Hematopoietic multipotent progenitor cell treated with erythropoietin and hydrocortisone succinate and interleukin-3 and kit ligand, for 17 days (in vitro differentiated cells): Measurements from ENCODE around the gene IL17B.
"Not testable (repeated sequence)": the region's sequence is repeated elsewhere in the genome, so short reads cannot be mapped to it uniquely, and the experiment has no call there.

Source experiments
- DNase-seq: peaks from one replicate; pipeline ENCODE4 v3.0.0-alpha.2; 2015; ENCODE audit warnings: low spot score

Gene IL17B

GRCh38 chr5:149400304-149400703 is 21.2 kb upstream of the IL17B start:
- no peak for DNase-seq

GRCh38 chr5:149399775-149400174 is 20.7 kb upstream of the IL17B start:
- no peak for DNase-seq

- DNase-seq, result not testable (repeated sequence)
These were observed 19.7 kb upstream of the IL17B start for GRCh38 chr5:149398747-149399266.

GRCh38 chr5:149397530-149397929 is 18.4 kb upstream of the IL17B start:
- DNase-seq, result no peak

GRCh38 chr5:149394996-149395395 is 15.9 kb upstream of the IL17B start:
- DNase-seq, result not testable (repeated sequence)

GRCh38 chr5:149392718-149393117 is 13.6 kb upstream of the IL17B start:
- no peak for DNase-seq

GRCh38 chr5:149391524-149391923 is 12.4 kb upstream of the IL17B start:
- no peak for DNase-seq

GRCh38 chr5:149391076-149391475 is 12.0 kb upstream of the IL17B start:
- DNase-seq, result not testable (repeated sequence)

- DNase-seq, result no peak
These were observed 10.7 kb upstream of the IL17B start for GRCh38 chr5:149389552-149390495.

GRCh38 chr5:149388498-149389190 is 9.6 kb upstream of the IL17B start:
- no peak for DNase-seq

- DNase-seq, result no peak
These were observed 8.9 kb upstream of the IL17B start for GRCh38 chr5:149387982-149388381.

GRCh38 chr5:149387081-149387631 is 8.1 kb upstream of the IL17B start:
- no peak for DNase-seq

GRCh38 chr5:149386166-149386565 is 7.1 kb upstream of the IL17B start:
- no peak for DNase-seq

GRCh38 chr5:149383399-149383798 is 4.3 kb upstream of the IL17B start:
- DNase-seq, result no peak

- no peak for DNase-seq
These were observed 3.6 kb upstream of the IL17B start for GRCh38 chr5:149382517-149383220.

- DNase-seq, result peak; percentile 67
These were observed 2.9 kb upstream of the IL17B start for GRCh38 chr5:149381986-149382338.

GRCh38 chr5:149381261-149381985 is 2.3 kb upstream of the IL17B start:
- no peak for DNase-seq

- no peak for DNase-seq
These were observed 1.5 kb upstream of the IL17B start for GRCh38 chr5:149380466-149381121.

GRCh38 chr5:149379818-149380374 is 804 bp upstream of the IL17B start:
- DNase-seq, result no peak

- no peak for DNase-seq
These were observed 761 bp downstream of the IL17B start for GRCh38 chr5:149378241-149378820.
